SK-N-SH (cell line): Measurements from ENCODE around the gene LANCL2. TPM values are rescaled to one million over a fixed set of nuclear protein-coding genes. Genes with fewer than 3 reads are reported as not detected.

Experiments used
- CTCF ChIA-PET: fragments of 300-600, 350-600 bp; formaldehyde crosslinking; extraction: SDS; loops from one replicate; lab custom pipeline; 2021; lab: Yijun Ruan, JAX
- POLR2A ChIA-PET: fragments of 350-600 bp; sonication (Branson Sonifier 250); formaldehyde crosslinking; extraction: SDS; loops from one replicate; lab custom pipeline; 2020; ENCODE audit warnings: antibody characterized with exemption, inconsistent platforms; lab: Yijun Ruan, JAX
- DNase-seq: peaks from one replicate; pipeline ENCODE4 v3.0.0; 2012
- H2AFZ ChIP-seq: fragments of 200-600 bp; sonication (generic); 2 replicates; pipeline ENCODE4 v1.8.1; 2016; ENCODE audit warnings: antibody characterized with exemption, mild to moderate bottlenecking, low read depth
- H3F3A ChIP-seq: fragments of 200-600 bp; sonication (generic); replicated peaks from 2 replicates; pipeline ENCODE3; 2016; ENCODE audit warnings: antibody characterized with exemption, mild to moderate bottlenecking; ENCODE audit not compliant: insufficient read depth
- H3K27ac ChIP-seq, 2 experiments: fragments of 200-500 bp in 1 of 2; fragments of 200-600 bp in 1 of 2; sonication (Bioruptor generic) in 1 of 2; sonication (generic), shearing (Covaris generic) in 1 of 2; 2 replicates each; pipeline versions ENCODE4 v1.5.1 to v1.6.1; 2014 to 2016; ENCODE audit warnings: low read depth in 2 of 2, inconsistent platforms in 1 of 2, low read length in 1 of 2, mild to moderate bottlenecking in 1 of 2, mixed read lengths in 1 of 2
- H3K27me3 ChIP-seq: fragments of 200-600 bp; sonication (generic), shearing (Covaris generic); 2 replicates; pipeline ENCODE4 v1.6.1; 2016; ENCODE audit warnings: mixed run types; ENCODE audit not compliant: insufficient read depth
- H3K36me3 ChIP-seq, 2 experiments: fragments of 200-500 bp in 1 of 2; fragments of 200-600 bp in 1 of 2; sonication (Bioruptor generic) in 1 of 2; sonication (generic) in 1 of 2; replicated peaks in 1 of 2; 2 replicates each; pipeline versions ENCODE3 to v1.5.1; 2014 to 2016; ENCODE audit warnings: low read length in 1 of 2, mild to moderate bottlenecking in 1 of 2; ENCODE audit not compliant: insufficient read depth in 2 of 2, control insufficient read depth in 1 of 2
- H3K4me1 ChIP-seq, 2 experiments: fragments of 200-500 bp in 1 of 2; fragments of 200-600 bp in 1 of 2; sonication (Bioruptor generic) in 1 of 2; sonication (generic), shearing (Covaris generic) in 1 of 2; 2 replicates each; pipeline versions ENCODE4 v1.5.1 to v1.6.1; 2014 to 2016; ENCODE audit warnings: low read depth in 1 of 2, low read length in 1 of 2, mixed run types in 1 of 2; ENCODE audit not compliant: insufficient read depth in 2 of 2, control insufficient read depth in 1 of 2
- H3K4me2 ChIP-seq: fragments of 200-600 bp; sonication (generic), shearing (Covaris generic); 2 replicates; pipeline ENCODE4 v1.6.1; 2017; ENCODE audit warnings: mixed run types
- H3K4me3 ChIP-seq, 2 experiments: fragments of 200-500 bp in 1 of 2; fragments of 200-600 bp in 1 of 2; sonication (Bioruptor generic) in 1 of 2; sonication (generic), shearing (Covaris generic) in 1 of 2; 2 replicates each; pipeline versions ENCODE4 v1.5.1 to v1.8.1; 2014 to 2016; ENCODE audit warnings: low read depth in 2 of 2, inconsistent platforms in 1 of 2, low read length in 1 of 2, mild to moderate bottlenecking in 1 of 2, mixed read lengths in 1 of 2, moderate library complexity in 1 of 2
- H3K79me2 ChIP-seq: fragments of 200-600 bp; sonication (generic); 2 replicates; pipeline ENCODE4 v1.8.1; 2017; ENCODE audit warnings: mild to moderate bottlenecking; ENCODE audit not compliant: insufficient read depth
- H3K9ac ChIP-seq: fragments of 200-600 bp; sonication (generic); 2 replicates; pipeline ENCODE4 v1.6.1; 2017; ENCODE audit warnings: mixed run types
- H3K9me2 ChIP-seq: fragments of 200-600 bp; sonication (generic); 2 replicates; pipeline ENCODE4 v1.6.1; 2017; ENCODE audit warnings: mixed run types
- H3K9me3 ChIP-seq: fragments of 200-600 bp; sonication (generic); 2 replicates; pipeline ENCODE4 v1.6.1; 2017; ENCODE audit warnings: mixed run types, mild to moderate bottlenecking, moderate library complexity
- H4K20me1 ChIP-seq: fragments of 200-600 bp; sonication (generic); 2 replicates; pipeline ENCODE4 v1.6.1; 2017; ENCODE audit warnings: mild to moderate bottlenecking, mixed run types; ENCODE audit not compliant: insufficient read depth
- CTCF ChIP-seq: fragments of 200-600 bp; sonication (generic); IDR thresholded peaks from 2 replicates; pipeline ENCODE4 v1.6.1; 2017; ENCODE audit warnings: antibody characterized with exemption, mild to moderate bottlenecking, moderate library complexity
- ELF1 ChIP-seq: IDR thresholded peaks from 2 replicates; pipeline ENCODE4 v1.4.0; 2012
- EP300 ChIP-seq, 2 experiments: IDR thresholded peaks; 2 replicates each; pipeline versions ENCODE4 v1.4.0 to v1.6.1; 2012; ENCODE audit warnings: borderline replicate concordance in 1 of 2, low read depth in 1 of 2, low read length in 1 of 2
- IRF3 ChIP-seq: fragments of 150-350 bp; IDR thresholded peaks from 2 replicates; pipeline ENCODE4 v1.6.1; 2016; ENCODE audit warnings: mild to moderate bottlenecking, low read depth, low read length
- JUND ChIP-seq: IDR thresholded peaks from 2 replicates; pipeline ENCODE4 v1.4.0; 2012
- MEF2A ChIP-seq: IDR thresholded peaks from 2 replicates; pipeline ENCODE4 v1.4.0; 2012; ENCODE audit warnings: low read depth, borderline replicate concordance
- MXI1 ChIP-seq: IDR thresholded peaks from 2 replicates; pipeline ENCODE4 v1.6.1; 2012; ENCODE audit warnings: mild to moderate bottlenecking, low read depth, low read length, improper control_type of control experiment
- NFIC ChIP-seq: IDR thresholded peaks from 2 replicates; pipeline ENCODE4 v1.4.0; 2012; ENCODE audit warnings: borderline replicate concordance
- NRF1 ChIP-seq: IDR thresholded peaks from 2 replicates; pipeline ENCODE4 v1.6.1; 2012; ENCODE audit warnings: low read depth, mild to moderate bottlenecking, low read length
- POLR2AphosphoS5 ChIP-seq: IDR thresholded peaks from 2 replicates; pipeline ENCODE4 v1.6.1; 2012; ENCODE audit warnings: low read depth, low read length
- RAD21 ChIP-seq: IDR thresholded peaks from 2 replicates; pipeline ENCODE4 v1.6.1; 2012; ENCODE audit warnings: mild to moderate bottlenecking, low read length
- RXRA ChIP-seq: IDR thresholded peaks from 2 replicates; pipeline ENCODE4 v1.4.0; 2012; ENCODE audit warnings: low read depth, mild to moderate bottlenecking, borderline replicate concordance
- SMC3 ChIP-seq: IDR thresholded peaks from 2 replicates; pipeline ENCODE4 v1.6.1; 2012; ENCODE audit warnings: low read depth, low read length, improper control_type of control experiment
- USF1 ChIP-seq: IDR thresholded peaks from 2 replicates; pipeline ENCODE4 v1.4.0; 2012; ENCODE audit warnings: low read depth, borderline replicate concordance
- YY1 ChIP-seq: IDR thresholded peaks from 2 replicates; pipeline ENCODE4 v1.4.0; 2012; ENCODE audit warnings: low read depth, mild to moderate bottlenecking
- WGBS: methylation state at CpG from one replicate; pipeline ENCODE4 v1.1.6; 2017; ENCODE audit warnings: low lambda C conversion rate; 5-methylcytosine and 5-hydroxymethylcytosine counted together
- polyA plus RNA-seq, 3 experiments: library from polyadenylated mRNA; depleted of rRNA; stranded (reverse); fragments of >200 nt; gene quantifications; 2 replicates each; pipeline ENCODE4 v1.2.3, GENCODE V29; 2012

Gene LANCL2
- polyA plus RNA-seq, 1 of the 3 experiments (the other 2 are of a cell fraction) = 36.7 TPM

GRCh38 chr7:55427800-55428199 is 62.7 kb downstream of the LANCL2 start:
- H3K27me3 ChIP-seq = no peaks in the 10 kb centered on the region
- no peak overlapping the region for H3K4me3 ChIP-seq
- H3K4me2 ChIP-seq = no peak overlapping the region
- H3K9me2 ChIP-seq = no peaks in the 10 kb centered on the region
- no peak overlapping the region for H3K9ac ChIP-seq
- no peak overlapping the region for H3K27ac ChIP-seq
- CTCF ChIA-PET = interaction anchor here (1.1 to 7.2 kb wide), 7 partner anchors 13 to 639 kb away, joined by 3 to 65 read pairs (median 9); no protein-coding TSS in a partner anchor
- 94% methylated on average over 11 of the region's 11 CpGs for WGBS
- no peaks in the 10 kb centered on the region for H3K79me2 ChIP-seq
- no peak overlapping the region for H2AFZ ChIP-seq
- TF ChIP-seq POLR2AphosphoS5 = no peak
- H4K20me1 ChIP-seq = no peaks in the 10 kb centered on the region
- H3F3A ChIP-seq = no peaks in the 10 kb centered on the region
- H3K4me1 ChIP-seq = no peaks in the 10 kb centered on the region; a peak in 1 of 4 replicates
- no peak for DNase-seq
- peaks cover 10 to 40% of the 10 kb centered on the region in 2 experiments for H3K36me3 ChIP-seq
- POLR2A ChIA-PET = interaction anchor here (0.7 kb wide), 1 partner anchor 12 kb away, joined by 3 read pairs; no protein-coding TSS in a partner anchor
- no peaks in the 10 kb centered on the region for H3K9me3 ChIP-seq

GRCh38 chr7:55429835-55430499 is 64.8 kb downstream of the LANCL2 start:
- WGBS = 89% methylated on average over 9 of the region's 11 CpGs
- POLR2A ChIA-PET = no interaction called here
- Histone ChIP-seq H3K9me2 (no peaks in the 10 kb centered on the region), H3K36me3 (peaks cover 8 to 40% of the 10 kb centered on the region in 2 experiments), H3F3A (no peaks in the 10 kb centered on the region)
- TF ChIP-seq CTCF (no peak), RAD21 (no peak), SMC3 (no peak), NRF1 (no peak), RXRA (no peak), IRF3 (no peak), EP300 (IDR thresholded peaks at IDR 0.05; ENCODE audit: borderline replicate concordance in 1 of 2, low read depth in 1 of 2, low read length in 1 of 2) (no peak), ELF1 (no peak), MEF2A (no peak), MXI1 (no peak), JUND (no peak), YY1 (no peak), NFIC (no peak), USF1 (no peak)
- TF ChIP-seq, all 33 proteins: peak for 0
- Histone ChIP-seq H3K9me3 (no peaks in the 10 kb centered on the region), H3K9ac (no peak overlapping the region), H4K20me1 (no peaks in the 10 kb centered on the region), H3K79me2 (no peaks in the 10 kb centered on the region), H2AFZ (no peak overlapping the region), H3K4me2 (no peak overlapping the region), H3K27me3 (no peaks in the 10 kb centered on the region), H3K4me3 (no peak overlapping the region), H3K27ac (no peak overlapping the region), H3K4me1 (no peaks in the 10 kb centered on the region; a peak in 1 of 4 replicates)
- no peak for DNase-seq
- CTCF ChIA-PET = interaction anchor here (0.9 to 7.2 kb wide), 5 partner anchors 15 to 657 kb away, joined by 3 to 65 read pairs (median 3); no protein-coding TSS in a partner anchor
